NCI-H2029 treated with DMSO at 0.1 percent for 48 hours (cell line): ENCODE data around the gene MGA.

Source experiments
- DNase-seq: peaks from one replicate; lab custom pipeline; 2025; lab: John Stamatoyannopoulos, UW

The MGA gene

DNA sequence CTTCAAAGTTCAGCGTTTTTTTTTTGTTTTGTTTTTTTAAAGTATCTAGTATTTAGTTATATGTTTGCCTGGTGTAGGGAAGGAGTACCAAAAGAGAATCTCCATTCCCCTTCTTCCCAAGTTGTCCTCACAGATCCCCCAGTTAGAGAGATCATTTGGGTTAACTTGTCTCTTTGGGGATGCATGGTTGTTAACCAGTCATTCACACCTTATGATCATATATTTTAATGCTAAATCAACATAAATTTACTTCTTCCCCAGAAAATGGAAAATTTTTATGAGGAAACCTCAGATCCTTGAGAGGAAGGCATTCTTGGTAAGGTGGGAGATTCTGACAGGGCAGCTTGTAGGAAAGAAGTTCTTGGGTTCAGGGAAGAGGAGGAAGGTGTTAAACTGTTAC lies 1.5 kb upstream of the MGA start:
- DNase-seq, result no peak

DNA sequence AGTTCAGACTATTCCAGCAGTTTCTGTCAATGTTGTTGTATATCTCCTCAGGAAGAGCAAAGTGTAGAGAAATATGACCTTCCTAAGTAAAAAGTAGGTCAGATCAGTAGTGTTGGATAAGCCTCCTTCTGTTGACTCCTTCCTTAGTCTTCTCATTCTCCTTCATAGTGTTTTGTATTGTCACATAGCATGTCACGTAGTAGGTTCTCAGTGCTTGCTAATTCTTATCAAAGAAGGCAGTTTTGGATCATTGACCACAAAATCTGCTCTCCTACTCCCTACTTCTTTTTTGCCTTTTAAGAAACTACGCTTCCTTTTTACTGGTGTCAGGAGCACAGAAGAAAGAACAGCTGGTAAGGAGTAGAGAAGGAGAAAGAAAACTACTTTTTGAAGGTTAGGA lies 1.0 kb upstream of the MGA start:
- no peak for DNase-seq

DNA sequence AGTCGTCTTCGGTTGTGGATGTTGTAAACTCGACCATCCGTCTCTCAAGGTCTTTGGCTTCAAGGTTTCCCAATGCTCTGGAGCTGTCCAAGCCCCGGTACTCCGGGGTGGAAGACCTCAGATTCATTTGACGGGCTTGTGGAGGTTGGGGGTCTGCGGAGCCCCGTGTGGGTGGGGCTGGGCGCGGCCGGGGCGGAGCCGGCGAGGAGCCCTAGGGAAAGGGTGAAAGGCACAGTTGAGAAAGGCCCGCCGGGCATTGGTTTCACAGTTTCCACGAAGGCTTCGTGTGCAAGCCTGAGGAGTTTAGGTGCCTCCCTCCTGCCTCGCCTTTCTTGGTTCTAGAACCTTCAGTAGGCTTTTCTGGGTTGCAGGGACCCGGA lies 360 bp upstream of the MGA start:
- no peak for DNase-seq

DNA sequence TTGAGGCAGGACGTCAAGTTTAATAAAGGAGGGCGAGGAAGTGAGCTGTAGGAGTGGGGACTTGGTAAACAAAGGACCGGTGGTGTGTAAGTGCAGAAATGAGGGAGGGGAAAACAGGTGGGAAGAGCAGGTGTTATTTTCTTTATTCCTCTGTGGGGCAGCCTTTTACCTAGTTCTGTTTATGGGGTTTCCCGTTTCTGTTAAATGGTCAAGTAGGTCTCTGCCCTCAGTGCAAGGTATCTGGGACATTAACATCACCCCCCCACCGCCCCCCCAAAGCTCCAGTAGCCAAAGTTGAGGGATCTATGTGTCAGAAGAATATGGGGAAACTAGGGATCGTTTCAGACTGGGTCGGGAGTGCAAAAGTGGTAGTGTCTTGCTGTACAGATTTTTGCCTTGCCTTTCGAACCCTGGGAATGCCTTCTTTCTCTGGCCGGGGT lies 893 bp downstream of the MGA start:
- no peak for DNase-seq

DNA sequence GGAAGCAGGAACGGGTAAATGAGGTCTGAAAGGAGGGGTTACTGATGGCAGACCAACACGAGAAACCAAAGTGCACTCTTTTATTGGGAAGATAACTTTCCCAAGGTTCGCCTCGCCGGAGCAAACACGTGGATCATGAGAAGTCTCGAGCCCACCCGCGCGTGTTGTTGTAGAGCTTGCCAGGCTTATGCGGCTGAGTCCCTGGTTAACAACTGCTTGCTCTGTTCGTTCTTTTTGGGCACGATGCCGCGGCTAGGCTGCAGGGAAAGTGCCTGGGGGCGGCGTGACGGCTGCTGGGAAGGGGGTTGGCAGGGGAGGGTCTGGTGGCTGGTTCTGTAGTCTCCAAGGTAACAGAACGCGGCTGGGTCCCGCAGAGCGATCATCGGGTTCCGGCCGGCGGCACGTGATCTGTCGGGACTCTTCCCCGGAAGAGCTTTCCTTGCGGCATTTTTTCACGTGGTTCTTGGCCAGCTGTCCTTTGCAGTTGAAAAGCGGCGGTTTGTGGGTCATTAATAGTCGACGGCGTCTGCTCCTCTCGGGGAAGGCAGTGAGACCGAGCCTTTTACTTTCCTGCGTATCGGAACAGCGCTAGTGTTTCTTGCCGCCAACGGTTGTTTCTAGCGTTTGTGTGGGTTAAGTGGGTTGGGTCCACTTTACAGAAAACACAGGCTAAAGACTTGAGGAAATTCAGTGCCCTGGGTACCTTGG lies 1.5 kb downstream of the MGA start:
- DNase-seq, result peak; percentile 21

DNA sequence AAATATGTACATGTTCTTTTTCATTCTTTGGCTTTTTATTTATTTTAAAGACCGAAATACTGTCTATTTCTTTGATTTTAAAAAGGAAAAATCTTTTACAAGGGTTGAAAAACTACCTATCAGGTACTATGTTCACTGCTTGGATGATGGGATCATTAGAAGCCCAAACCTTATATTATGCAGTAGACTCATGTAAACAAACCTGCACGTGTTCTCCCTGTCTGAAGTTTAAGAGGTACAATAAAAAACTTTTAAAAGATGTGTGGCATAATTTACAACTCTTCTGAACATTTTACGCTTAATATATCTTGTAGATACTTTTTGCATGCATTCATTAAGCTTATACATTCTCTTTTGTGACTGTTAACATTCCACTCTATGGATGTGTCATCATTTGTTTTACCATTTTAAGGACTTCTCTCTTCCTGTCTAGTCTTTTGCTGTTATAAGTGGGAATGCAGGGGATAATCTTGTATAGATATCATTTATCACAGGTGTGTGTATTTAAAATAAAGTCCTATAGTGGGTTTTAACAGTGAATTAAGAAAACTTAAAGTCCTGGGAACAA lies 6.2 kb downstream of the MGA start:
- no peak for DNase-seq

DNA sequence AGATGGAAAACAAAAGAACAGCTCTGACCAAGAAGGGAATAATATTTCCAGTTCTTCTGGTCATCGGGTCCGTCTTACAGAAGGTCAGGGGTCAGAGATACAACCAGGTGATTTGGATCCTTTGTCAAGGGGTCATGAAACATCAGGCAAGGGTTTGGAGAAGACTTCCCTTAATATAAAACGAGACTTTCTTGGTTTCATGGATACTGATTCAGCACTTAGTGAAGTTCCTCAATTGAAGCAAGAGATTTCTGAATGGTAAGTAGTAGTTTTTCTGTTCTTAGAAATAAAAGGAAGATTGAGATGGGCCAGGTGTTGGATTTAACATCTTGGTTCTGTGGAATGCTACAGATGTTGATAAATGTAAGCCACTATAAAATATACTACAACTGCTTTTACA lies 9.5 kb downstream of the MGA start:
- DNase-seq, result no peak

DNA sequence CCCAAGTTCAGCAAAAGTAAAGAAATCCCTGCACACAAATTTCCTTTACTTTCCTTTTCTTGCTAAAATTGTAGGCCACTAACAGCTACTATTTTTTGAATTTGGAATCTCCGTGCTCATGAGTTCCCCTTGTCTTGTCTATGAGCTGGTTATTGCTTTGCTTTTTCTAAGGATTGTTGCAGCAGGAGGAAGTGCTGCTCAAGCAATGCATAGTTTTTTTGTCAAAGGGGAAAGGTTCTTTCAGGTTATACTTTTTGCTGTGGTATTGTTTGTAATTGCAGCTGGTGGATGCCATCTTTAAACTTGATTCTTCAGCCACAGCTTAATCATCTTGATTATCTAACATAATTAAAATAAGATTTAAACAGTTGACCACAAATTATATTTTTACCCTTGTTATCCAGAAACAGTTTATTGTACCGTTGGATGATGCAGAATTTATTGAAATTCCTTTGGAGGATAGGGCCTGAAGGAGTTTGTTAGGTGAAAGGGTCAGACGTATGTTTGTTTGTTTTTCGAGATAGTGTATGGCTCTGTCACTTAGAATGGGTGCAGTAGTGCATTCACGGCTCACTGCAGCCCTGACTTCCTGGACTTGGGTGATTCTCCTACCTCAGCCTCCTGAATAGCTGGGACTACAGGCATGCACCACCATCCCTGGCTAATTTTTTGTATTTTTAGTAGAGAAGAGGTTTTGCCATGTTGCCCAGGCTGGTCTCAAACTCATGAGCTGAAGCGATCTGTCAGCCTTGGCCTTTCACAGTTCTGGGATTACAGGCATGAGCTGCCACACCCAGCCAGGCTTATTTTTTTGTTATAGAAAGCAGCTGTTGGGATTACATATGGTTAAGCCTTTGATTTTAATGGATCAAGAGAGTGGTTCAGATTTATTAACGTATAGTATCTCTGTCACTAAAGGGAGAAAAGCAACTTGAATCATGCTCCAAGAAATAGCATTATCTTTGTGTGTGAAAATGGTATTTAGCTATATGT lies 11.7 kb downstream of the MGA start:
- no peak for DNase-seq

DNA sequence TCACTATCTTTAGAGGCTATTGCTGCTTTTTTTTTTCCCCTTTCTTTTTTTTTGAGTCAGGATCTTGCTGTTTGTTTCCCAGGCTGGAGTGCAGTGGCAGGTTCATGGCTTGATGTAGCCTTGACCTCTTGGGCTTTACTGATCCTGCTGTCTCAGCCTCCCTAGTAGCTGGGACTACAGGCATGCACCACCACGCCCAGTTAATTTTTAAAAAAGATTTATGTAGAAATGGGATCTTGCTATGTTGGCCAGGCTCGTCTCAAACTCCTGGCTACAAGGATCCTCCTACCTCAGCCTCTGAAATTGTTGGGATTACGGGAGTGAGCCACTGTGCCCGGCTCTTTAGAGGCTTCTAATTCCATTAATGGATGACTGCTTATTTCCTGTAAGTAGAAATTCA lies 15.1 kb downstream of the MGA start:
- DNase-seq, result no peak

DNA sequence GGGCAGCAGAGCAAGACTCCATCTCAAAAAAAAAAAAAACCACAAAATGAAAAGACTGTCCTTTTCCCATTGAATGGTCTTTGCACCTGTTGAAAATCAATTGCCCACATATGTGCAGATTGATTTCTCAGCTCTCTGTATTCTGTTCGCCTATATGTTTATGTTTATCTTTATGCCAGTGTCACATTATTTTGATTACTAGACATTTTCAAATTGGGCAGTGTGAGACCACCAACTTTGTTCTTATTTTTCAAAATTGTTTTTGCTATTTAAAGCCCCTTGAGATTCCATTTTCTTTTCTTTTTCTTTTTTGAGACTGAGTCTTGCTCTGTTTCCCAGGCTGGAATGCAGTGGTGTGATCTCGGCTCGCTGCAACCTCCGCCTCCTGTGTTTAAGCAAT lies 18.5 kb downstream of the MGA start:
- DNase-seq, result no peak

DNA sequence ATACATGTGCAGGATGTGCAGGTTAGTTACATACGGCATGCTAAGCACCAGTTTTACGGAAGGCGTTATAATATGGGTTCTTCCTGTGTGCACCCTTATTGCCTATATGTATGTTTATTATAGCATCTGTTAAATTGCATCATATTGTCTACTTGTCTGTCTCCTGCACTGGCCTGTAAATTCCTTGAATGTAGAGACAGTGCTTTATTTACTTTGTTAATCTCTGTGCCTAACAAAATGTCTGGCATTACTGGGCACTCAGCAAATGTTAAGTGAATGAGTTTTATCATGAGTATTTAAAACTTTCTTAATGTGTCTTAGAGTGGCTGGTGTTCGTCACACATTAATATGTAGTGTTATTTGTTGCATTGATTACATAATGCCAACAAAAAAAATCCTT lies 23.8 kb downstream of the MGA start:
- DNase-seq, result no peak

DNA sequence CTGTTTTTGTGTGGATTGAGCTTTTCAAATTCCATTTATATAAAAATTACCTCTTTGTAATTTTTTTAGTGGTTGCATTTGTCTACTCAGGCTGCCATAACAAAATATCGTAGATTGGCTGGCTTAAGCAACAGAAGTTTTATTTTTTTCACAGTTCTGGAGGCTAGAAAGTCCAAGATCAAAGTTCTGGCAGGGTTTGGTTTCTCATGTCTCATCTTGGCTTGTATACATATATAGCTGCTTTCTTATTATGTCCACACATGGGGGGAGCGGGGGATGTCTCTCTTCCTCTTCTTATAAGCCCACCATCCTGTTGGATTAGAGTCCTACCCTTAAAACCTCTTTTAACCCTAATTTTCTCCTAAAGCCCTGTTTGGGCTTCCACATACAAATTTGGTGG lies 28.5 kb downstream of the MGA start:
- no peak for DNase-seq

DNA sequence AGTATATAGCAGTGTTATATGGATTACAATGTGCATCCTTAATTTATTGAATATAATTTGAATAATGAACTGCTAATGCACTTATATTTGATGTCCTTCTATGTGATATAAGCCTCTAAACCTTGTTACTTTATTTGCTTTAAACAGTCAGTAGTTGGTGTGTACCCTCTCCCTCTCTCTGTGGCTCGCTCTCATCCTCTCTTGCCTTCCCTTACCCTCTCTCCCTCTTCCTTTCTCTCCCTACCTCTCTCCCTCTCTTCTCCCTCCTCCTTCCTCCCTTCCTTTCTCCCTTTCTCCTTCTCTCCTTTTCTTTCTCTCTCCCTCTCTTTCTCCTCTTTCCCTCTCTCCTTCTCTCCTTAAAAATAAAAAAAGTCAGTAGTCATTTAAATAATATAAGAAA lies 28.9 kb downstream of the MGA start:
- no peak for DNase-seq

DNA sequence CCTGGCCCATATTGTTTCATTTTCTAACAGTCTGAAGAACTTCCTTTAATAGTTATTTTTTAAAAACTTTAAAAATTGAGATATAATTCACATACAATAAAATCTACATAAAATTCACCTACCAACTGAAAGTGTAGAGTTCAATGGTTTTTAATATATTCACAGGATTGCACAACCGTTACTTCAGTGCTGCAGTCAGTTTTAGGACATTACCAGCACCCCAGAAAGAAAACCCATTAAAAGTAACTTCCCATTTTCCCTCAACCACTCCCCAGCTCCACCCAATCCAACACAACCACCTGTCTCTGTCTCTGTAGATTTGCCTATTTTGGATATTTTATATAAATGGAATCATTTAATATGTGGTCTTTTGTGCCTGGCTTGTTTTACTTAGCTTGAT lies 29.6 kb downstream of the MGA start:
- DNase-seq, result no peak

DNA sequence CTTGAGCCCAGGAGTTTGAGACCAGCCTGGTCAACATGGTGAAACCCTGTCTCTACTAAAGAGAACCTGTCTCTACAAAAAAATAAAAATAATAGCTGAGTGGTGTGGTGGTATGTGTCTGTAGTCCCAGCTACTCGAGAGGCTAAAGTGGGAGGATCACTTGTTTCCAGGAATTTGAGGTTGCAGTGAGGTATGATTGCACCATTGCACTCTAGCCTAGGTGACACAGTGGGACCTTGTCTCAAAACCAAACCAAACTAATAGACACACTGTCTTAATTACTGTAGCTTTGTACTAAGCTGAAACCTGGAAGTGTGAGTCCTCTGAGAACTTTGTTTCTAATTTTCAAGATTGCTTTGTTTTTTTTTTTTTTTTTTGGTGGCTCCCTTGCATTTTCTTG lies 30.4 kb downstream of the MGA start:
- DNase-seq, result no peak

DNA sequence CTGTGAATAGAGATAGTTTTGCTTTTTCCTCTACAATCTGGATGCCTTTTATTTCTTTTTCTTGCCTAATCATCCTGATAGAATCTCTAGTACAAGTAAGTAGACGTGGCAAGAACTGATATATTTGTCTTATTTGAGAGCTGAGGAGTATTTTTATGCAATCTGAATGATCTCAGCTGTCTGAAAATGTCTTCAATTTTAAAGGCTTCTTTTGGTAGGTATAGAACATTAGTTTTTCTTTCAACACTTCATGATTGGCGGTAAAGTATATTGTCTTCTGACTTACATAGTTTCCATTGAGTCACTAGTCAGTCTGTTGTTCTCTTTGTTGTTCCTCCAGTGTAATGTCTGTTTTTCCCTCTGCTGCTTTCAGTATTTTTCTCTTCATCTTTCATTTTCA lies 31.3 kb downstream of the MGA start:
- DNase-seq, result no peak

DNA sequence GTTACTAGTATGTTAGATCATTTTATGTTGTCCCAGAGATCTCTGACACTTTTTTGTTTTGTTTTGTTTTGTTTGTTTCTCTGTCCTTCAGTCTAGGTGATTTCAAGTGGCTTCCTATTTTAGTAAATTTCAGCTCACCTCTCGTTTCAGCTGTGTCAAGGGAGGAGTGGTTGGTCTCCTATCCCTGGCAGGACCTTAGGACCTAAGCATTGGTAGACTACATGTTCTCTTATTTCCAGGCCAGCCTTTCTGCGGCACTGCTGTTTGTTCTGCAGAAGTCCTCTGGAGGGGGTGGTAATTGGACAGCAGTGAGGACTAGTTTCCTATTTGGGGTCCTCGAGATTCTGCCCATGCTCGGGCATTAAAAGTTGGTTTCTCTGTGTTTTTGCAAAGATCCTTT lies 31.8 kb downstream of the MGA start:
- DNase-seq, result no peak

DNA sequence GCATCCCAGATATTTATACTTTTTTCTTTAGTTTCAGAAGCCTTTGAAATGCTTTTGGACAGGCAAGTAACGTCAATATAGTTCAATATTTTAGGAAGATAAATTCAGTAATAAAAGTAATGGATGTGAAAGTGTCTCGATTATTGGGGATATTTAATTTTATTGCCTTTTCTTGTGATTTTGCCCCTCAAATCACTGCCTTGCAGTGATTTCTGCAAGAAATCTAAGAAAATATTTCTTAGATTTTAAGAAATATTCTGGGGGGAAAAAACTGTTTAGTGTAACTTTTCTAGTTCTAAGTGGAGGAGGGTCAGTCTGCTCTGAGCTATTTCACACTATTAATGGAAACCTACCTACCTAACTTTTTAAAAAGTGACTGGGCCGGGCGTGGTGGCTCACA lies 33.6 kb downstream of the MGA start:
- DNase-seq, result no peak

DNA sequence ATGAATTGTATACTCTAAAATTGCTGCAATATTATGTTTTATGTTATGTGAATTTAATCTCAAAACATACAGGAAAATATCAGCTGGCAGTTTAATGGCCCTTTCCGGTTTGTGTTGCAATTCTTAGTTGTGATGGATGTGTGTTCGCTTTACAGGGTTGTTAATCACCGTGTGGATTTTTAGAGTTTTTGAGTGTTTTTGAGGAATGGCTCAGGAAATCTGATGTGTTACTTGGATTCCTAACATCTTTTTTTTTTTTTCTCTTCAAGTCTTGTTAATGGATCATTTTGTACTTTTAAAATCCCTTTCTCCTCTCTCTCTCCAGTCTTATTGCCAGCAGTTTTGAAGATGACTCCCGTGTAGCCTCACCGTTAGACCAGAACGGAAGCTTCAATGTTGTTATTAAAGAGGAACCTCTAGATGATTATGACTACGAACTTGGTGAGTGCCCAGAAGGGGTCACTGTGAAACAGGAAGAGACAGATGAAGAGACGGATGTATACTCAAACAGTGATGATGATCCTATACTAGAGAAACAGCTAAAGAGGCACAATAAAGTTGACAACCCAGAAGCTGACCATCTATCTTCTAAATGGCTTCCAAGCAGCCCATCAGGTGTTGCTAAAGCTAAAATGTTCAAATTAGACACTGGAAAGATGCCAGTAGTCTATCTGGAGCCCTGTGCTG lies 35.7 kb downstream of the MGA start:
- DNase-seq, result no peak

DNA sequence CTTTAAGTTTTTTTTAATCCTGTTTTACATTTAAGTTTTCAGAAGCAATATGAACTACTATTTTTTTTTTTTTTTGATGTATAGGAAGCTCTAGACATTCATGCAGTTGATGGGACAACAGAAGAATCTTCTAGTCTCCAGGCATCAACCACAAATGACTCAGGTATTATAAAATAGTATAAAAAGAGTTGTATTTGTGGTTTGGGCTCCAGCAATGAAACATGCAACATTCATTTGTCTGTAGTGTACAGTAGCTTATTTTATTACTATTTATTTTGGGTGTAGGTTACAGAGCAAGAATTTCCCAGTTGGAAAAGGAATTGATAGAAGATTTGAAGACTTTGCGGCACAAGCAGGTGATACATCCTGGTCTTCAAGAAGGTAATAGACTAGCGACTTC lies 38.6 kb downstream of the MGA start:
- DNase-seq, result no peak

DNA sequence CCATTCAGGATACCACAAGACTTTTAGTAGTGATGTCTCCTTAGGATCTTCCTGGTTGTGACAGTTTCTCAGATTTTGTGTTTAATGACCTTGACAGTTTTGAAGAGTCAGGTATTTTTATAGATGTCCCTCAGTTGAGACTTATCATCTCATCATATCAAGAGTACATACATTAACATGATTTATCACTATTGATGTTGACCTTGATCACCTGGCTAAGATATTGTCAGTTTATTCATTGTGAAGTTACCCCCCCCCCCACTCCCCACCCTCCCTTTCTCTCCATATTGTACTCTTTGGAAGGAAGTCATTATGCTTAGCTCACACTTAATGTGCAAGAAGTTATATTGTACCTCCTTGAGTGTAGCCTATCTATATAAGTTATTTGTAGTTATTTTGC lies 42.9 kb downstream of the MGA start:
- no peak for DNase-seq

DNA sequence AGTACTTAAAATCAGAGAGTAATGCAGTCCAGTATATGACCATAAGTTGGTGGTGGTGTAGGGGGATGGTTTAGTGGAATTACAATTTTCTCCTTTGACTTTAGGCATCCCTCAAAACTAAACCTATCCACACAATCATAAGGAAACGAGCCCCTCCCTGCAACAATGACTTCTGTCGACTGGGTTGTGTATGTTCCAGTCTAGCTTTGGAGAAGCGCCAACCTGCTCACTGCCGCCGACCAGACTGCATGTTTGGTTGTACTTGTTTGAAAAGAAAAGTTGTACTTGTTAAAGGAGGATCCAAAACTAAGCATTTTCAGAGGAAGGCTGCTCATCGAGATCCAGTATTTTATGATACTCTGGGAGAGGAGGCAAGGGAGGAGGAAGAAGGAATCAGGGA lies 52.8 kb downstream of the MGA start:
- DNase-seq, result no peak

DNA sequence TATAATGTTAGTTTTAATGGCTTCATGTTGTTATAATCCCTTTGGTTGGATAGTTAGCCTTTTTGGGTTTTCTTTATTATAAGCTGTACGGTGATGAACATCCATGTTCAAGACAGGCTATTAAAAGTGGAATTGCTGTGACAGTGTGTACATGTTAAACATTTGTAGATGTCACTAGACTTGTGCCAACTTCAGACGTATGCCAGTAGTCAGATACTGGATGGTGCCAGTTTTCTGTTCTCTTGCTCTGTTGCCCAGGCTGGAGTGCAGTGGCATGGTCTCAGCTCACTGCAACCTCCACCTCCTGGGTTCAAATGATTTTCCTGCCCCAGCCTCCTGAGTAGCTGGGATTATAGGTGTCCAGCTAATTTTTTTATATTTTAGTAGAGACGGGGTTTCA lies 54.1 kb downstream of the MGA start:
- no peak for DNase-seq
